NT2/D1 (cell line): Measurements from ENCODE around the gene MALRD1.

Experiments used
- SUZ12 ChIP-seq: IDR thresholded peaks from 2 replicates; pipeline ENCODE4 v1.6.1; 2011; ENCODE audit not compliant: insufficient read length, insufficient read depth; ENCODE audit errors: extremely low read depth
- ZNF274 ChIP-seq: IDR thresholded peaks from 2 replicates; pipeline ENCODE4 v1.6.1; 2011; ENCODE audit warnings: mild to moderate bottlenecking, low read depth, low read length

DNA sequence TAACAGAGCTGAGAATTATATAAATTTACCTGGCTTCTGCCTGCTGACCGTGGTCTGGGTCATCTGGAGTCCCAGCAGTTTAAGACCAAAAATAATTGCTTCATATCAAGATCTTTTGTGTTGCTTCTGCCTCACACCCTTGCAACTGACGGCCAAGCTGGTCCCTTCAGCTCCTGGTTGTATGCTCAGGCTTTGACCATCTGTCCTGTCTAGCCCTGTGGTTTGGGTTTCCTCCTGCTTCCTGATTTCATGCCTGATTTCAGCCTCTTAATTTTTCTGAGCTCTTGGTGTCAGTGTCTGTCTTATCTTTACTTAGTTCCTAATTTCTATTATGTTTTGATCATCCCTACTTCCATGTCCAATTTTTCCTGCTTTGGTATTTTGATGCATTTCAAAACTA is 679.8 kb downstream of the MALRD1 start:
- TF ChIP-seq SUZ12 (no peak), ZNF274 (no peak)
